Pancreas (tissue), 10 donors: Measurements from ENCODE around the gene C1GALT1. TPM values are rescaled to one million over a fixed set of nuclear protein-coding genes. Genes with fewer than 3 reads are reported as not detected.

Experiments used
- ATAC-seq, 4 donors: fragments of 200-7000 bp; cut with Tn5 transposase; one replicate each; pipeline versions ENCODE4 v1.8.0 to v1.9.1; 2020; ENCODE audit warnings: mild to moderate bottlenecking in 4 of 4, moderate library complexity in 4 of 4
- DNase-seq, 6 donors: peaks; one replicate each; pipeline ENCODE4 v3.0.0-alpha.2; 2020
- FAIRE-seq: peaks from 2 replicates; lab custom pipeline; 2012; peaks lifted over from hg19 to GRCh38; lab: Jason Lieb, UNC
- H3K27ac ChIP-seq, 4 donors: fragments of 200-600 bp; sonication (generic); 1 replicate in 3 of 4; 2 replicates in 1 of 4; pipeline versions ENCODE4 v1.5.0 to v1.8.0; 2020
- H3K27me3 ChIP-seq, 4 donors: fragments of 200-600 bp; one replicate each; pipeline ENCODE4 v1.8.0; 2021
- H3K36me3 ChIP-seq, 3 donors: fragments of 200-600 bp; sonication (generic) in 1 of 3; one replicate each; pipeline versions ENCODE4 v1.5.0 to v1.8.0; 2020 to 2021
- H3K4me1 ChIP-seq, 3 donors: fragments of 200-600 bp; one replicate each; pipeline ENCODE4 v1.8.0; 2021
- H3K4me3 ChIP-seq, 4 donors: fragments of 200-600 bp; sonication (generic) in 2 of 4; one replicate each; pipeline versions ENCODE4 v1.5.0 to v1.8.0; 2020 to 2021
- H3K9me3 ChIP-seq, 4 donors: fragments of 200-600 bp; one replicate each; pipeline ENCODE4 v1.8.0; 2021
- CTCF ChIP-seq, 4 donors: fragments of 200-600 bp; sonication (generic) in 3 of 4; IDR thresholded peaks; one replicate each; pipeline versions ENCODE4 v1.5.0 to v1.8.0; 2021; ENCODE audit warnings: antibody characterized with exemption in 4 of 4
- WGBS, 2 donors: extraction: QIAGEN DNeasy Blood & Tissue Kit; methylation state at CpG; one replicate each; pipeline ENCODE4 v1.1.7; 2013; 5-methylcytosine and 5-hydroxymethylcytosine counted together
- intact Hi-C, 3 donors: fragments of 100-400 bp; cut with DNase I; formaldehyde crosslinking; loops; one replicate each; pipeline versions ENCODE4 v1.11.1 to v1.14.2; 2022
- polyA plus RNA-seq, 2 donors: library from polyadenylated mRNA; stranded (reverse); fragments of 200-250 nt; gene quantifications; one replicate each; pipeline ENCODE4 v1.2.3, GENCODE V29; 2013
- total RNA-seq, 6 donors: library from RNA; stranded (reverse); fragmentation: NEBNext Ultra II Directional in 4 of 6; extraction: Animal tissue kit (Norgen Biotek cat#: 25700) in 4 of 6; gene quantifications; one replicate each; pipeline versions ENCODE4 v1.2.1 to v1.2.4, GENCODE V29; 2021 to 2023
- donor health status: healthy with polysubstance abuse.
- donor health status: DM: no; HTN: no; CAD: no; lungs with moderate emphysema.
- donor health status: DM: no; HTN: no; CAD: no.
- donor health status: control.
- donor health status: control.
- donor health status: Bipolar disorder and iron deficiency.
- donor health status: DM: yes; HTN: yes; CAD: no.
- donor health status: DM: no; HTN: no; CAD: no.
- donor health status: DM: no; HTN: no; CAD: no.
- donor health status: DM: yes; HTN: yes; CAD: no.

The C1GALT1 gene
- total and polyA plus RNA-seq, 8 donors = 3.2 to 14.5 (median 7.0) TPM

- Histone ChIP-seq H3K27ac (no peak overlapping the region), H3K27me3 (no peaks in the 10 kb centered on the region), H3K4me1 (no peaks in the 10 kb centered on the region), H3K4me3 (no peak overlapping the region), H3K36me3 (no peaks in the 10 kb centered on the region), H3K9me3 (no peaks in the 10 kb centered on the region)
- FAIRE-seq (no peak), DNase-seq (no peak), ATAC-seq (no peak)
- WGBS, 2 donors = 88% methylated on average over 4 of the region's 4 CpGs
- intact Hi-C loops = no loop called here
- TF ChIP-seq CTCF (IDR thresholded peaks at IDR 0.05) = no peak
Measured at GRCh38 chr7:7208520-7208919, 26.2 kb downstream of the C1GALT1 start.

GRCh38 chr7:7209412-7210050, 27.2 kb downstream of the C1GALT1 start:
- intact Hi-C loops = no loop called here
- TF ChIP-seq CTCF (IDR thresholded peaks at IDR 0.05) = no peak
- FAIRE-seq = no peak

GRCh38 chr7:7210475-7211237, 28.3 kb downstream of the C1GALT1 start:
- Histone ChIP-seq H3K9me3 (no peaks in the 10 kb centered on the region), H3K27ac (no peak overlapping the region), H3K36me3 (no peaks in the 10 kb centered on the region), H3K4me1 (no peaks in the 10 kb centered on the region), H3K27me3 (no peaks in the 10 kb centered on the region), H3K4me3 (no peak overlapping the region)
- WGBS, 2 donors = 91 to 95% methylated on average over 12 of the region's 12 CpGs
- TF ChIP-seq CTCF (IDR thresholded peaks at IDR 0.05) = no peak
- FAIRE-seq (no peak), DNase-seq (no peak), ATAC-seq (no peak)
- intact Hi-C loops = no loop called here

More at GRCh38 chr7:7209412-7210050, 27.2 kb downstream of the C1GALT1 start:
- DNase-seq (no peak), ATAC-seq (no peak)
- Histone ChIP-seq H3K27ac (no peak overlapping the region), H3K36me3 (no peaks in the 10 kb centered on the region), H3K27me3 (no peaks in the 10 kb centered on the region), H3K9me3 (no peaks in the 10 kb centered on the region), H3K4me3 (no peak overlapping the region), H3K4me1 (no peaks in the 10 kb centered on the region)
- WGBS, 2 donors = 89 to 91% methylated on average over 10 of the region's 10 CpGs

- Histone ChIP-seq H3K27me3 (no peaks in the 10 kb centered on the region), H3K36me3 (no peaks in the 10 kb centered on the region), H3K27ac (no peak overlapping the region), H3K9me3 (no peaks in the 10 kb centered on the region), H3K4me1 (no peaks in the 10 kb centered on the region), H3K4me3 (no peak overlapping the region)
- FAIRE-seq (no peak), DNase-seq (no peak), ATAC-seq (no peak)
- intact Hi-C loops = no loop called here
- TF ChIP-seq CTCF (IDR thresholded peaks at IDR 0.05) = no peak
- 78 to 85% methylated on average over 2 of the region's 2 CpGs for WGBS, 2 donors
Measured at GRCh38 chr7:7212612-7213011, 30.3 kb downstream of the C1GALT1 start.
